GM23338 (cell line): Measurements from ENCODE around the gene PDE7B. TPM values are rescaled to one million over a fixed set of nuclear protein-coding genes. Genes with fewer than 3 reads are reported as not detected.

Experiments
- ATAC-seq: fragments of 200-7000 bp; cut with Tn5 transposase; 3 replicates; pipeline ENCODE4 v1.9.1; 2020
- DNase-seq: peaks from one replicate; pipeline ENCODE4 v3.0.0-alpha.2; 2015; ENCODE audit warnings: low spot score
- H2AFZ ChIP-seq: fragments of 200-600 bp; sonication (generic); 2 replicates; pipeline ENCODE4 v1.8.0; 2016; ENCODE audit warnings: antibody characterized with exemption, mild to moderate bottlenecking, moderate library complexity
- H3F3A ChIP-seq: fragments of 200-600 bp; sonication (generic); replicated peaks from 2 replicates; pipeline ENCODE4 v1.8.0; 2017; ENCODE audit warnings: antibody characterized with exemption, mixed run types, low read depth
- H3K27ac ChIP-seq: fragments of 200-600 bp; sonication (generic); 2 replicates; pipeline ENCODE4 v1.6.1; 2016; ENCODE audit warnings: low read depth
- H3K27me3 ChIP-seq: fragments of 200-600 bp; sonication (generic); 2 replicates; pipeline ENCODE4 v1.8.0; 2016; ENCODE audit warnings: mild to moderate bottlenecking, mixed run types, moderate library complexity; ENCODE audit not compliant: insufficient read depth
- H3K36me3 ChIP-seq: fragments of 200-600 bp; sonication (generic); 2 replicates; pipeline ENCODE4 v1.8.0; 2016; ENCODE audit warnings: mild to moderate bottlenecking; ENCODE audit not compliant: insufficient read depth
- H3K4me1 ChIP-seq: fragments of 200-600 bp; sonication (generic); 2 replicates; pipeline ENCODE4 v1.8.0; 2016; ENCODE audit warnings: mild to moderate bottlenecking, moderate library complexity; ENCODE audit not compliant: insufficient read depth
- H3K4me2 ChIP-seq: fragments of 200-600 bp; sonication (generic); 2 replicates; pipeline ENCODE4 v1.7.1; 2017; ENCODE audit warnings: mixed run types
- H3K4me3 ChIP-seq: fragments of 200-600 bp; sonication (generic); 2 replicates; pipeline ENCODE4 v1.6.1; 2016; ENCODE audit warnings: mixed run types
- H3K79me2 ChIP-seq: fragments of 200-600 bp; sonication (generic); replicated peaks from 2 replicates; pipeline ENCODE4 v1.8.0; 2017; ENCODE audit warnings: mild to moderate bottlenecking; ENCODE audit not compliant: insufficient read depth
- H3K9me2 ChIP-seq: fragments of 200-600 bp; sonication (generic); 2 replicates; pipeline ENCODE4 v1.8.0; 2017; ENCODE audit not compliant: insufficient read depth
- H4K20me1 ChIP-seq: fragments of 200-600 bp; sonication (generic); replicated peaks from 2 replicates; pipeline ENCODE4 v1.8.0; 2017; ENCODE audit warnings: mild to moderate bottlenecking; ENCODE audit not compliant: insufficient read depth
- H3K27ac Mint-ChIP-seq: 2 replicates; pipeline ENCODE4 v1.8.0; 2020; ENCODE audit warnings: inconsistent platforms, mild to moderate bottlenecking, moderate library complexity, mixed read lengths
- H3K27me3 Mint-ChIP-seq: 3 replicates; pipeline ENCODE4 v1.8.0; 2022; ENCODE audit warnings: low read depth, mild to moderate bottlenecking, moderate library complexity, mixed read lengths, inconsistent platforms; ENCODE audit not compliant: insufficient read depth, poor library complexity
- H3K36me3 Mint-ChIP-seq: 3 replicates; pipeline ENCODE4 v1.8.0; 2021; ENCODE audit warnings: low read depth, mild to moderate bottlenecking, inconsistent platforms, moderate library complexity, mixed read lengths
- H3K4me1 Mint-ChIP-seq: 3 replicates; pipeline ENCODE4 v1.8.0; 2020; ENCODE audit warnings: mild to moderate bottlenecking, inconsistent platforms, mixed read lengths
- H3K4me3 Mint-ChIP-seq: 3 replicates; pipeline ENCODE4 v1.8.0; 2021; ENCODE audit warnings: moderate library complexity, mild to moderate bottlenecking, inconsistent platforms, mixed read lengths
- H3K9me3 Mint-ChIP-seq: 3 replicates; pipeline ENCODE4 v1.8.0; 2020; ENCODE audit warnings: moderate library complexity, mild to moderate bottlenecking, inconsistent platforms, mixed read lengths
- CREB1 ChIP-seq: fragments of 250-450 bp; sonication (Bioruptor Pico); IDR thresholded peaks from 2 replicates; pipeline ENCODE4 v1.5.0; 2020; ENCODE audit warnings: low read depth, mild to moderate bottlenecking, moderate library complexity
- CTCF ChIP-seq, 2 experiments: fragments of 200-600 bp in 1 of 2; sonication (generic) in 1 of 2; conservative IDR thresholded peaks; 2 replicates each; pipeline versions ENCODE4 v1.5.1 to v1.6.1; 2016 to 2017; ENCODE audit warnings: antibody characterized with exemption in 2 of 2, low read depth in 2 of 2, mild to moderate bottlenecking in 2 of 2, moderate library complexity in 1 of 2
- ETS1 ChIP-seq: IDR thresholded peaks from 2 replicates; pipeline ENCODE4 v1.6.1; 2016; ENCODE audit warnings: antibody characterized with exemption
- EZH2 ChIP-seq: fragments of 200-600 bp; sonication (generic); IDR thresholded peaks from one replicate; pipeline ENCODE4 v1.8.0; 2017; ENCODE audit warnings: antibody characterized with exemption, mild to moderate bottlenecking, low read depth; ENCODE audit not compliant: unreplicated experiment
- EZH2phosphoT487 ChIP-seq: fragments of 200-600 bp; sonication (generic); IDR thresholded peaks from one replicate; pipeline ENCODE4 v1.8.1; 2018; ENCODE audit warnings: antibody characterized with exemption; ENCODE audit not compliant: unreplicated experiment
- JUNB ChIP-seq: IDR thresholded peaks from one replicate; pipeline ENCODE4 v1.6.1; 2016; ENCODE audit warnings: antibody characterized with exemption; ENCODE audit not compliant: unreplicated experiment
- NANOG ChIP-seq: IDR thresholded peaks from 2 replicates; pipeline ENCODE4 v1.6.1; 2016; ENCODE audit warnings: antibody characterized with exemption, borderline replicate concordance
- POLR2AphosphoS5 ChIP-seq: IDR thresholded peaks from 2 replicates; pipeline ENCODE4 v1.6.1; 2016; ENCODE audit warnings: antibody characterized with exemption, low read depth
- REST ChIP-seq: IDR thresholded peaks from one replicate; pipeline ENCODE4 v1.6.1; 2018; ENCODE audit warnings: antibody characterized with exemption; ENCODE audit not compliant: unreplicated experiment
- STAT1 ChIP-seq: IDR thresholded peaks from one replicate; pipeline ENCODE4 v1.6.1; 2016; ENCODE audit warnings: antibody characterized with exemption; ENCODE audit not compliant: unreplicated experiment
- ZNF114 ChIP-seq: fragments of 250-450 bp; sonication (Bioruptor Pico); IDR thresholded peaks from 2 replicates; pipeline ENCODE4 v1.5.0; 2020; ENCODE audit warnings: mild to moderate bottlenecking, moderate library complexity
- ZNF331 ChIP-seq: fragments of 250-450 bp; sonication (Bioruptor Pico); IDR thresholded peaks from 2 replicates; pipeline ENCODE4 v1.5.0; 2020; ENCODE audit warnings: low read depth, mild to moderate bottlenecking, moderate library complexity
- ZNF462 ChIP-seq: fragments of 250-450 bp; sonication (Bioruptor Pico); IDR thresholded peaks from 2 replicates; pipeline ENCODE4 v1.5.0; 2020; ENCODE audit warnings: mild to moderate bottlenecking, moderate library complexity
- polyA plus RNA-seq: library from polyadenylated mRNA; unstranded; fragments of >200 nt; fragmentation: Nextera tagmentation; extraction: Ambion mirVana; gene quantifications from 2 replicates; pipeline ENCODE4 v1.2.1, GENCODE V29; 2016
- total RNA-seq: library from RNA; depleted of rRNA; stranded (reverse); fragments of >200 nt; shearing (Covaris generic); gene quantifications from 2 replicates; pipeline ENCODE4 v1.2.3, GENCODE V29; 2014

Gene PDE7B
- total and polyA plus RNA-seq, 2 experiments from 2014 or later, result 0.07 TPM; not detected in 1

GRCh38 chr6:136236466-136237293 is 385.2 kb downstream of the PDE7B start:
- TF ChIP-seq NANOG (no peak), CTCF (conservative IDR thresholded peaks at IDR 0.05; ENCODE audit: low read depth in 2 of 2) (no peak), CREB1 (CRISPR knock-in tag) (no peak), ZNF462 (CRISPR knock-in tag) (no peak), ZNF331 (CRISPR knock-in tag) (no peak), POLR2AphosphoS5 (no peak), ETS1 (no peak), STAT1 (no peak), EZH2phosphoT487 (no peak), JUNB (no peak), REST (no peak), ZNF114 (CRISPR knock-in tag) (no peak), EZH2 (no peak)
- H3K27me3 Mint-ChIP-seq, result peaks cover 2% of the 10 kb centered on the region
- Histone ChIP-seq H3K4me2 (no peak overlapping the region), H3K79me2 (no peaks in the 10 kb centered on the region), H3F3A (no peaks in the 10 kb centered on the region), H3K9me2 (no peaks in the 10 kb centered on the region), H3K36me3 (peaks cover 19% of the 10 kb centered on the region), H3K27me3 (no peaks in the 10 kb centered on the region), H2AFZ (no peak overlapping the region), H3K4me3 (no peak overlapping the region), H3K27ac (no peak overlapping the region), H4K20me1 (no peaks in the 10 kb centered on the region; the same call in 1 of the 2 replicates), H3K4me1 (no peaks in the 10 kb centered on the region)
- no peak overlapping the region for H3K27ac Mint-ChIP-seq
- ATAC-seq, result no peak
- H3K9me3 Mint-ChIP-seq, result no peaks in the 10 kb centered on the region
- DNase-seq, result no peak
- peaks cover 23% of the 10 kb centered on the region; the same call in 2 of the 3 replicates for H3K36me3 Mint-ChIP-seq
- H3K4me1 Mint-ChIP-seq, result no peaks in the 10 kb centered on the region
- H3K4me3 Mint-ChIP-seq, result no peak overlapping the region
